IPS-18a (cell line): ENCODE data around the gene ZMYM3.
"Not testable (repeated sequence)": the region's sequence is repeated elsewhere in the genome, so short reads cannot be mapped to it uniquely, and the experiment has no call there.

ENCODE experiments used
- H3K27ac ChIP-seq: one replicate; pipeline ENCODE4 v1.5.1; 2013; ENCODE audit warnings: low read length
- H3K27me3 ChIP-seq: one replicate; pipeline ENCODE4 v1.6.1; 2013; ENCODE audit warnings: mild to moderate bottlenecking, low read length; ENCODE audit not compliant: control insufficient read depth, insufficient read depth
- H3K36me3 ChIP-seq: one replicate; pipeline ENCODE4 v1.6.1; 2013; ENCODE audit warnings: low read depth, low read length; ENCODE audit not compliant: control insufficient read depth
- H3K4me1 ChIP-seq: one replicate; pipeline ENCODE4 v1.6.1; 2013; ENCODE audit warnings: low read depth, low read length; ENCODE audit not compliant: control insufficient read depth
- H3K4me3 ChIP-seq: one replicate; pipeline ENCODE4 v1.5.1; 2013; ENCODE audit warnings: low read length
- H3K9ac ChIP-seq: one replicate; pipeline ENCODE4 v1.6.1; 2013; ENCODE audit warnings: mild to moderate bottlenecking, low read length, moderate library complexity
- H3K9me3 ChIP-seq: one replicate; pipeline ENCODE4 v1.6.1; 2013; ENCODE audit warnings: low read depth, low read length; ENCODE audit not compliant: control insufficient read depth

Gene ZMYM3

GRCh38 chrX:71254092-71254963 is at the start of gene ZMYM3:
Gene ZMYM3 (minus strand): TSS chrX:71254140. CDS start chrX:71253255, 885 bp downstream.
- H3K9me3 ChIP-seq = peaks cover 20% of the 10 kb centered on the region
- H3K9ac ChIP-seq = peak within 1 kb of the TSS; percentile 74
- H3K36me3 ChIP-seq = peaks cover 14% of the 10 kb centered on the region
- peaks cover 14% of the 10 kb centered on the region for H3K4me1 ChIP-seq
- H3K27me3 ChIP-seq = no peaks in the 10 kb centered on the region
- H3K27ac ChIP-seq = no peak within 1 kb of the TSS
- peak within 1 kb of the TSS; percentile 71 for H3K4me3 ChIP-seq

DNA sequence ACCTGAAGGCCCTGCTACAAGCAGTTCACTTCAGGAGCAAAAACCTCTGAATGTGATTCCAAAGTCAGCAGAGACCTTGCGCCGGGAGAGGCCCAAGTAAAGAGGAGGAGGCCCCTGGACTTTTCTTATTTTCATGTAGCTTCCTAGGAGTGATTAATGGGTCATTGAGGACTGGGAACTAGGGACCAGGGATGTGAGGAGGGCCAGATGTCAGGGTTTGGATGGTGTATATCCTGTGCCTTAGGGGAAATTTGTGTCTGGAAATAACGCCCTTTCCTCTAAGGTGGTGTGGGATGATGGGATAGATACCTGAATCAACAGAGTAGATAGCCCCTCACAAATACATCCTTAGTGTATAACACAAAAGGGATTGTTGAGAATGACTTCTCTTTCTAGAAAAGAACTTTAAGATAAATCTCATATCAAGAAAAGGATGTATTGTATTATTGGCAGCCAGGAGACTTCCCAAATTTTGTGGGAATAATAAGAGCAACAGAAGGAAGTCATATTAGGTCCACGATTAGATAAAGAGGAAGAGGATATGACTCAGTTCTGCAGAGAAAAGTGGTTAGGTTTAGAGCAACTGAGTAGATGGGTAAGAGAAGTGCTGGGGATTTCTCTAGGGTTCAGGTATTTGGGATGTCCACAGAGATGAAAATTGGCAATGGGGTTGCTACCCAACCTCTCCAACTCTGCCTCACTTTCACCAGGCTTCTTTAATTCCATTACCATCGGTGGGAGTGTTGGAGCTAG is 48.7 kb upstream of the ZMYM3 start:
- Histone ChIP-seq H3K4me1 (no peaks in the 10 kb centered on the region), H3K9ac (no peak overlapping the region), H3K4me3 (no peak overlapping the region), H3K9me3 (peaks cover 15% of the 10 kb centered on the region), H3K36me3 (peaks cover 39% of the 10 kb centered on the region), H3K27me3 (no peaks in the 10 kb centered on the region), H3K27ac (no peak overlapping the region)

DNA sequence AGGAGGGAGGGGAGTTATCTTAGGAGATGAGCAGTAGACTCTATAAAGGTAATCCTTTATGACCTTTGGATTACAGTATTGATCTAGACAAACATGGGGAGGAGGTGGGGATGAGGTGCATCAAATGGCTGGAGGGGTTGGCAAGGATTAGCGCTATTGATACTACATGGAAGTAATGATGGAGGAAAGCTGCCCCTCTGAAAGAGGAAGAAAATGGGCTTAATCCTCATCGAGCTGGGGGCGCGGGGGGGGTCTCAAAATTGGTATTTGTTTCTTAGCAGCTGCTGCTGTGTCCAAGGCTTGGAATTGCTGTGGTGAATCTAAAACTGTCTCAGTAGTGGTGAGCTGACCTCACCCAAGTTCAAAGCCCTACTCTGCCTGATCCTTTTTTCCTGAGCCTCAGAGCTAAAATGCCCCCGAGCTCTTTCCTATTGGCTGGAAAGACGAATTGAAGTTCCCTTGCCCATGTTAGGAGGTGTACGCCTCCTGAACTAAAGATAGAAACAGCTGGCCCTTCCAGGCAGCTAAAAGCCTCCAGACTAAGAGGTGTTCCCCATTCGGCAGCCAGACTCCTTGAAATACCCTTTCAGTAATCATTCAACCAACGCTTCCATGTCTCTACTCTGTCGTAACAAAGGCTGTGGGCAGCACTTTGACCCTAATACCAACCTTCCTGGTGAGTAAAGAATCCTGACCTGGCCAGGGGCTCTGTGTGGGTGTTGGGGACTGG is 47.4 kb upstream of the ZMYM3 start, which contains the start of gene ITGB1BP2:
ITGB1BP2 (plus strand) TSS at position 556 of the 730 bp plus-strand sequence; CDS start at position 613, 57 bp downstream.
- H3K9me3 ChIP-seq = peaks cover 22% of the 10 kb centered on the region
- H3K4me1 ChIP-seq = no peaks in the 10 kb centered on the region
- peaks cover 52% of the 10 kb centered on the region for H3K36me3 ChIP-seq
- H3K27me3 ChIP-seq = no peaks in the 10 kb centered on the region
- no peak within 1 kb of the TSS for H3K27ac ChIP-seq
- no peak within 1 kb of the TSS for H3K4me3 ChIP-seq
- H3K9ac ChIP-seq = no peak within 1 kb of the TSS

DNA sequence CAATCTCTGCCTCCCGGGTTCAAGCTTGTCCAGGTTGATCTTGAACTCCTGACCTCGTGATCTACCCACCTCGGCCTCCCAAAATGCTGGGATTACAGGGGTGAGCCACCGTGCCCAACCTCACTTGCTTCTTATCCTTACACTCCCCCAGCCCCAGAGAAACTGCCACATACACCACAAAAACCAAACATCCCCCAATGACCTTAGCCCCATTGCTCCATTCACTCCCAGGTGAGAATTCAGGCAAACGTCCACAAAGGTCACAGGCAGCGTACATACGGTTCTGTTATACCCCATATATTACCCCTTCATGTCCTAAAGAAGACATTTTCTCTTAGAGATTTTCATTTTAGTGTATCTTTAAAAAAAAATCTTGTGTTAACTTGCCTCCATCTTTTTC is 46.6 kb upstream of the ZMYM3 start:
- H3K4me3 ChIP-seq, H3K27me3 ChIP-seq, H3K4me1 ChIP-seq, H3K9ac ChIP-seq, H3K27ac ChIP-seq: not testable (repeated sequence)
- H3K36me3 ChIP-seq = peaks cover 61% of the 10 kb centered on the region
- peaks cover 24% of the 10 kb centered on the region for H3K9me3 ChIP-seq

DNA sequence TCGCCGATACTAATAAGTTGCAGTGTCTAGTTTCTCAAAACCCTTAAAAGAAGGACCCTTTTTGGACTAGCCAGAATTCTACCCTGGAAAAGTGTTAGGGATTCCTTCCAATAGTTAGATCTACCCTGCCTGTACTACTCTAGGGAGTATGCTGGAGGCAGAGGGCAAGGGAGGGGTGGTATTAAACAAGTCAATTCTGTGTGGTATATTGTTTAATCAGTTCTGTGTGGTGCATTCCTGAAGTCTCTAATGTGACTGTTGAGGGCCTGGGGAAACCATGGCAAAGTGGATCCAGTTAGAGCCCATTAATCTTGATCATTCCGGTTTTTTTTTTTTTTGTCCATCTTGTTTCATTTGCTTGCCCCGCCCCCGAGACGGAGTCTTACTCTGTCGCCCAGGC is 46.1 kb upstream of the ZMYM3 start:
- H3K36me3 ChIP-seq = peaks cover 62% of the 10 kb centered on the region
- not testable (repeated sequence) for H3K4me3 ChIP-seq, H3K4me1 ChIP-seq, H3K27me3 ChIP-seq, H3K27ac ChIP-seq, H3K9ac ChIP-seq
- H3K9me3 ChIP-seq = peaks cover 24% of the 10 kb centered on the region

DNA sequence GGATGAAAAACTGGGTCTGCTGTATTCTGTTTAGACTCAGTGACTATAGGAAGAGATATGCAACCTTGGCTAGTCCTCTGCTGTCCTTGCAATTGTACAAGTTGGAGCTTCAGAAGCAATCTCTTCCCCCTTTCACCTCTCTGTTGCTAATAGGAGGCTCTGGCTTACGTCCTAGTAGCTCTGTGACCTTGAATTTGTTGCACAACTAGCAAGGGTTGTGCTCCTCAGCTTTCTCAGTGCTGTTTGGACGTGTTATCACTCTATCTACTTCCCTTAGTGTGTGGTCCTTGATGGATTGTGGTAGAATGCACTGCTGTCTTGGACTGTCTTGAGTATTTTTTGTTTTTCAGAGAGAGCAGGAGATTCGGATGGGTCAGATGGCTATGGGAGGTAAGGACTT is 44.2 kb upstream of the ZMYM3 start:
- H3K27ac ChIP-seq = no peak overlapping the region

GRCh38 chrX:71296806-71297205 is 42.9 kb upstream of the ZMYM3 start:
- Histone ChIP-seq H3K36me3 (peaks cover 83% of the 10 kb centered on the region), H3K9me3 (peaks cover 17% of the 10 kb centered on the region), H3K27me3 (no peaks in the 10 kb centered on the region), H3K27ac (no peak overlapping the region), H3K4me3 (no peak overlapping the region), H3K9ac (no peak overlapping the region), H3K4me1 (no peaks in the 10 kb centered on the region)

More for the DNA sequence above, 44.2 kb upstream of the ZMYM3 start:
- Histone ChIP-seq H3K9me3 (peaks cover 24% of the 10 kb centered on the region), H3K4me1 (no peaks in the 10 kb centered on the region), H3K27me3 (no peaks in the 10 kb centered on the region), H3K36me3 (peaks cover 70% of the 10 kb centered on the region), H3K9ac (no peak overlapping the region), H3K4me3 (no peak overlapping the region)

- H3K9ac ChIP-seq = no peak overlapping the region
- no peak overlapping the region for H3K4me3 ChIP-seq
- no peak overlapping the region for H3K27ac ChIP-seq
- peaks cover 74% of the 10 kb centered on the region for H3K36me3 ChIP-seq
- no peaks in the 10 kb centered on the region for H3K4me1 ChIP-seq
- no peaks in the 10 kb centered on the region for H3K27me3 ChIP-seq
- peaks cover 9% of the 10 kb centered on the region for H3K9me3 ChIP-seq
These were observed 38.9 kb upstream of the ZMYM3 start for GRCh38 chrX:71292669-71293365.

GRCh38 chrX:71291381-71291780 is 37.4 kb upstream of the ZMYM3 start:
- Histone ChIP-seq H3K27me3 (no peaks in the 10 kb centered on the region), H3K9ac (no peak overlapping the region), H3K4me3 (no peak overlapping the region), H3K9me3 (peaks cover 2% of the 10 kb centered on the region), H3K27ac (no peak overlapping the region), H3K4me1 (no peaks in the 10 kb centered on the region), H3K36me3 (peaks cover 65% of the 10 kb centered on the region)

DNA sequence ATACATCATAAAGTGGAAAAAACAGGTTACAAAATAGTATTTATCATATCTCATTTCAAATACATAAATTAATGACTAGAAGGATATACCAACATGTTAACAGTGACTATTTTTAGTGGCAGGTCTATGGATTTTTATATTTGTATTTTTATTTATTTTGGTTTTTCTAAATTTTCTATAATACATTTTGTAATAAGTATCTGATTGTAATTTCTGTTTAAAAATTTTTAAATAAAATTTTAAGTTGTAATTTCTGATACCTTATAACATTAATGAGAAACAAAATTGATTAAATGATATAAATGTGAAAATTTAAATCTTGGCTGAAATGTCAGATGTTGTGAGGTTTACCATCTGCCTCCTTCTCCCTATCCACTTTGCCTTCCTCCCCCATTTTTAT is 32.0 kb upstream of the ZMYM3 start:
- peak overlapping the region; percentile 97 for H3K9ac ChIP-seq
- H3K9me3 ChIP-seq = peaks cover 11% of the 10 kb centered on the region
- no peaks in the 10 kb centered on the region for H3K27me3 ChIP-seq
- no peak overlapping the region for H3K27ac ChIP-seq
- peaks cover 5% of the 10 kb centered on the region for H3K4me1 ChIP-seq
- H3K4me3 ChIP-seq = peak overlapping the region; percentile 93
- H3K36me3 ChIP-seq = peaks cover 34% of the 10 kb centered on the region
